DLD1 (cell line): ENCODE results near the gene C3orf22.

ENCODE experiments used
- in situ Hi-C: cut with HindIII; loops from 2 replicates; pipeline ENCODE4 v1.10.0; 2017; ENCODE audit warnings: low sequenced_read_pairs

C3orf22 gene

GRCh38 chr3:126557415-126557745, 1.4 kb downstream of the C3orf22 start:
- in situ Hi-C loops: no loop called here

GRCh38 chr3:126556637-126557414, 1.9 kb downstream of the C3orf22 start:
- in situ Hi-C loops: no loop called here

DNA sequence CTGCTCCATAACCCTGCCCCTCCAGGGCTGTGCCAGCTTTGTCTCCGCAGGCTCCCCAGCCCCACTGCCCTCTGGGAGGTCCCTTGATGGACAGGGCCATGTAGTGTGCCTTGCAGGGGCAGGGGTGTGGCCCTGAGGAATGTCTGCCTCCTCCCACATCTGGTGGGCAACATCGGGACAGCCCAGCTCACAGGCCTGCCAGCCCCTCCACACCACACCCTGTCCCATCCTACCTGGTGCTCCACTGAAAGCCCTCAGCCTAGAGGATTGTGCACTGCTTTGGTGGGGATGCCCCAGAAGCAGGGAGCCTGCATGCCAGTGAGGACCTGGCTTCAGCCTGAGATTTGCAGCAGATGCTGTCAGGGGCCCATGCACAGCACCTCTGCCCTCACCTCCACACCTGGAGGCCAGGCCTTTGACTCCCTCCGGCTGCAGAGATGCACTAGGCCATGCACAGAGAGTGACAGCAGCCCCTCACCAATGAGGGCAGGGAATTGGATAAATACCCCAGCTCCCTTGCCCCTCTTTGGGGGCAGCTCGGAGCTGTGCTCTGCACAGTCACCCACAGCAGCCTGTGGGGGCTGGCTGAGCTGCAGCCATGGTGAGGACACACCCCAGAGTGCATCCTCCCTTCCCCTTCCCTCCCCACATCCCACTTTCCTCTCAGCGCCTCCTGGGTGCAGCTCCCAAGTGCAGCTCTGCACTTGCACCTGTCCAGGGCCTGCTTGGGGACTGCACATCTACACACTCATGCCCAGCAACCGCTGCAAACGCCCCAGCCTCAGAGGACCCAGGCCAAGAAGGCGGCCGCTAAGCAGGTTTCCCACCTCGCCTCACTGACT, 2.7 kb downstream of the C3orf22 start:
- in situ Hi-C loops: no loop called here

- in situ Hi-C loops: no loop called here
These were observed 3.9 kb downstream of the C3orf22 start for GRCh38 chr3:126554560-126555525.

GRCh38 chr3:126553284-126554084, 5.2 kb downstream of the C3orf22 start:
- in situ Hi-C loops: no loop called here

- in situ Hi-C loops: no loop called here
These were observed 5.9 kb downstream of the C3orf22 start for GRCh38 chr3:126552688-126553283.

- in situ Hi-C loops: no loop called here
These were observed 6.7 kb downstream of the C3orf22 start for GRCh38 chr3:126551839-126552687.

DNA sequence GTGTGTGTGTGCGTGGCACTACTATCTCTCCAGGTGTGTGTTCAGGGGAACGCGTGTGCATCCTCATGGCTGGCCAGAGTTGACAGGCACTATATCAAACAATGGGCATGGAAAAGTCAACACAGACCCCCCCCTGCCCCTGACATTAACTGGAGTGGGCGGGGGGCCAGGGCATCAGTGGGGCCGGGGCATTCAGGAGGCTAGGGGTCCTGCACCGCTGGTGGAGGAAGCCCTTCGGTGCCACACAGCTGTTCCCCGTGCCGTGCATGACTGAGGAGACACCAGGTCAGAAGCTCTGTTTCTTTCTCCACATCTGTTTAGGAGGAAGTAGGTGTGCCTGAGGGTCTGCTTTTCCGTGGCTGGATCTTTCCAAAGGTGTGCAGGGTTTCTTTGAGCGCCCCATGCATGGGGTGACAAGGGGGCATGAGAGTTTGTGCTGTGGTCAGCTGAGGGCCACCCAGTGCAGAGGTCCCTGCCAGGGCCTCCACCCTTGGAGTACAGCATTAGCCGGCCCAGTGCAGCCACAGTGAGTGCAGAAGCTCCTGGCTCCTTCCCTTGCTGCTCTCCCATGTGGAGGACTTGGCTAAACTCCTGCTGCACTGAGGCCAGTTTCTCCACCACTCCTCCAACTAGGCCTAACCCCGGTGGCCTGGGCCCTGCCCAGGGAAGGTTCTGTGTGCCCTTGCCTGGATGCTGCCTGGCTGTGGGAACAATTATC, 7.5 kb downstream of the C3orf22 start:
- in situ Hi-C loops: no loop called here

DNA sequence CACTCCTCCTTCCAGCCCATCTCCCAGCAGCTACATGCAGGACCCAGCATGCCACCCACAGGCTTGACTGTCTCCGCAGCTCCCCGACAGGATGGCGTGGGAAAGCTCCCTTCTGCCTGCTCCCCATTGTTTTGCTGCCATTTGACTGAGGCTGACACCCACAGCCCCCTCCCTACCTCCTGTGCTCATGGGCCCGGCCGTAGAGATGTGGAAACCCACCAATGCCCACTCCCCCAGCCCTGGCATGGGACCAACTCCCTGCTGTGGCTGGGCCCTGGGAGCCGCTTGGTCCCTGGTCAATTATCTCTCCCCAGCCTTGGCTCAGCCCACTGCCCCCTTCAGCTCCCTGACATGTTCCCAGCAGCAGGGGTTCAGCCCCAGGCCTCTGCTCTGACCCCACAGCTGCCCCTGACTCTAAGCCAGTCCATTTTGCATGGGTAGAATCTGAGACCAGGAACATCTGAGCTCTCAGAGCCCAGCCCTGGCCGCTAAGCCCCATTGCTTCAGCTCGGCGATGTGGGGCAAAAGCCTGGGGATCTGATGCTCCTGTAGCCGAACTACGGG, 8.2 kb downstream of the C3orf22 start:
- in situ Hi-C loops: no loop called here

DNA sequence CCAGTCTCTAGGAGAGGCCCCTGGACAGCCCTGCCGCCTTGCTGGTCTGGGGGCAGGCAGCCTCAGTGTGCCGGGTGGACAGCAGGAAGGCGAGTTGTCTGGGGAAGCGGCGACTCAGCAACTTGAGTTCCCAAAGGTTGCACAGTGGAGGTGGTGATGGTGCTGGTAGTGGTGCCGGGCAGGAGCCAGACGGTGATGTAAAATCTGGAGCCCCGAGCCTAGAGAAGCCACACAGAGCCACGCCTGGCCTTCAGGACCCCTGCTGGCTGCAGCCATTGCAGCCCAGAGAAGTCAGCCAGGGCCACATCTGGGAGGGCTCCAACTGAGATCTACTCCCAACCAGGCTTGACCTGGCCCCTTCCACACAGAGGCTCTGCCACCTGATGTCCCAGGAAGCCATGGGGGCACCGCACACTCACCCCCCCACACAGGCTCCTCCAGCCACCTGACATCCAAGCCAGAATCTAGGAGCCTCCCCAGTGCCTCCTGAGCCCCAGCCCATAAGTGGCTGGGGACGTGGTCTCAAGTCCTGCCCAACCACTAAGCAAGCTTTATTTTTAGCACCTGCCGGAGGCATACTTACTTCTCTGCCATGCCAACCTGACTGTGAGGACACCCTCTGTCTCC, 8.8 kb downstream of the C3orf22 start:
- in situ Hi-C loops: no loop called here

GRCh38 chr3:126548556-126549466, 9.9 kb downstream of the C3orf22 start:
- in situ Hi-C loops: no loop called here

DNA sequence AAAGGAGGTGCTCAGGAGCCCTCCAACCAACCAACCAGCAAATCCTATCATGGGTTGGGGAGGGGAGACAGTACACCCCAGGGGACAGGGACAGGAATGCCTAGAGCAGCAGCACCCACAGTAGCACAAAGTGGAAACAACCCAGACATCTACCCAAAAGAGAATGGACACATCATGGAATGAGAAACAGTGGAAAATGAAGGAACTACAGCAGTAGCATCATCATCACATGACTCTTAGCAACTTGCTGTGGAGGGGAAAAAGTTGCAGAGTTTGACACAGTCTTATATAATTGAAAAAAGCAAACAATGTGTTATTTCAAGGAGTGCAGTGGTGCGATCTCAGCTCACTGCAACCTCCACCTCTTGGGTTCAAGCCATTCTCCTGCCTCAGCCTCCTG, 11.0 kb downstream of the C3orf22 start:
- in situ Hi-C loops: no loop called here

DNA sequence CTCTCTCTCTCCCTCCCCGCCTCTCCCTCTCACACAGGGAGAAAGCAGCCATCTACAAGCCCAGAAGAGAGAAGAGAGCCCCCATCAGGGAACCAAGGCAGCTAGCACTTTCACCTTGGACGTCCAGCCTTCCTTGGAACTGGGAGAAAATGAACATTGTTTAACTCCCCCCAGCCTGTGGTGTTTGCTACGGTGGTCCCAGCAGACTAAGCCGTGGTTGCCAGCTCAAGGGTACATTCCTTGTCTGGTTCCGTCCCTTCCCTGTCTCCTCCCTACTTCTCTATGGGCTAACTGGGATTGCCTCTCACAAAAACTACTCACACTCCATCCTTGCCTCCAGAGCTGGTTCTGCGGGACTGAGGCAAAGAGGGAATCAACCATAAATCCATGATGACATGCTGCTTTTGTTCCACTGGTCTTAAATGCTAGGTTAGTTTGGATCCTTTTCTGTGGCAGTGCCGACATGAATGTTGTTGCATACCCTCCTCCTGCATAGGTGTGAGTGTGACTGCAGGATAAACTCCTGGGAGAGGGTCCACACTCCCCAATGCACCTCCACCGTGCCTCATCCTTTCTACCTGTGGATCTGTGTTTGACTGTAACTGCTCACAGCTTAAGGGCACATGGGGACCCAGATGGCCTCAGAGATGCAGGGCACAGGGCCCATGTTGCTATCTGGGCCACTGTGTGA, 12.0 kb downstream of the C3orf22 start:
- in situ Hi-C loops: no loop called here

GRCh38 chr3:126546013-126546412, 12.7 kb downstream of the C3orf22 start:
- in situ Hi-C loops: no loop called here

DNA sequence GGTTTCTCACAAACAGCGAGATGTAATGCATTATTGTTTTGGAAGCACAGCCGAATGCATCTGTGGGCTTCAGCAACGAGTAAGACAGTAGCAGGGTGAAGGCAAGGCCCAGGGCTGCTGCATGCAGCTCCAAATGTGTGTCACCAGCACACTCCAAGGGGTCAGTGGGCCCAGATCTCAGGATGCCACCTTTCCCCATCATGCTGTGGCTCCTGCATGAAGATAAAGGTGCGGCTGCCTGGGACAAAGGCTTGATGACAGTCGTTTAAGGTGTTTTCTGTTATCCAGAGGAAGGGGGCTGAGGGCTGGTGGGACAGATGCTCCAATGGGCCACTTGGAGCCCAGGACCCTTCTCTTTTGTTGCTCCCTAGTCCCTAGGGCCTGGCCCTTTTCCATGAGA, 13.2 kb downstream of the C3orf22 start:
- in situ Hi-C loops: no loop called here
